GM19324 (cell line): Measurements from ENCODE around the gene TRAPPC14.

Experiments used
- ATAC-seq: cut with Tn5 transposase; IDR thresholded peaks from one replicate; pipeline ENCODE4 v1.9.1; 2021; ENCODE audit warnings: mild to moderate bottlenecking, moderate library complexity; ENCODE audit not compliant: unreplicated experiment, low FRiP score

The TRAPPC14 gene

DNA sequence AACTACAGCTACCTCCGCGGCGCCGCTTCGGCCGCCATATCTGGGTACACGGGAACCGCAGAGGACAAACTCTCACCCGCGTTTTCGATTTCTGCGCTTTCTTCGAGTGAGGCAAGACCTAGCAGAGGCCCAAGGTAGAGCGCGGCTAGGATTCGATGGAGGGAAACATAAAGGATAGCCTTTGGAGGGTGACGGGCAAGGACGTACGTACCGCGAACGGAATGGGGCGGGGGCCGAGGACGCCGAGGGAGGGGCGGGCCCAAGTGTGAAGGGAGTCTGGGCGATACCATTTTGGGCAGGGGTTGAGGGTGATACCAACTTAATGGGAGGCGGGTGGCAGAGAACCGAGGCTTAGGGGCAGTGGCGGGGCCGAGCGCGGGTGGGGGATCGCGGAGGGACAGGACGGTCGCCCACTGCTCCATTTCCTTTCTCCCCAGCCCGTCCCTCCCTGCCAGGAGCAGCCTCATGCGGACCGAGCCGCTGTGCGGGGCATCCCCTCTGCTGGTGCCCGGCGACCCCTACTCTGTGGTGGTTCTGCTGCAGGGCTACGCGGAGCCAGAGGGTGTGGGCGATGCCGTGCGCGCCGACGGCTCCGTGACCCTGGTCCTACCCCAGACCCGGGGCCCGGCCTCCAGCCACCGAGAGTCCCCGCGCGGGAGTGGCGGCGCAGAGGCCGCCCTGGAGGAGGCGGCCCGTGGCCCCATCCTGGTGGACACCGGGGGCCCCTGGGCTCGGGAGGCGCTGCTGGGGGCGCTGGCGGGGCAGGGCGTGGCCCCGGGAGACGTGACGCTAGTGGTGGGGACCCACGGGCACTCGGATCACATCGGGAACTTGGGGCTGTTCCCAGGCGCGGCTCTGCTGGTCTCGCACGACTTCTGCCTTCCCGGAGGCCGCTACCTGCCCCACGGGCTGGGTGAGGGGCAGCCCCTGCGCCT is 31.3 kb downstream of the TRAPPC14 start, which contains the start of gene MBLAC1:
MBLAC1 (plus strand) TSS at position 37 of the 935 bp plus-strand sequence; CDS start at position 466, 429 bp downstream.
- peak; percentile 62 for ATAC-seq

DNA sequence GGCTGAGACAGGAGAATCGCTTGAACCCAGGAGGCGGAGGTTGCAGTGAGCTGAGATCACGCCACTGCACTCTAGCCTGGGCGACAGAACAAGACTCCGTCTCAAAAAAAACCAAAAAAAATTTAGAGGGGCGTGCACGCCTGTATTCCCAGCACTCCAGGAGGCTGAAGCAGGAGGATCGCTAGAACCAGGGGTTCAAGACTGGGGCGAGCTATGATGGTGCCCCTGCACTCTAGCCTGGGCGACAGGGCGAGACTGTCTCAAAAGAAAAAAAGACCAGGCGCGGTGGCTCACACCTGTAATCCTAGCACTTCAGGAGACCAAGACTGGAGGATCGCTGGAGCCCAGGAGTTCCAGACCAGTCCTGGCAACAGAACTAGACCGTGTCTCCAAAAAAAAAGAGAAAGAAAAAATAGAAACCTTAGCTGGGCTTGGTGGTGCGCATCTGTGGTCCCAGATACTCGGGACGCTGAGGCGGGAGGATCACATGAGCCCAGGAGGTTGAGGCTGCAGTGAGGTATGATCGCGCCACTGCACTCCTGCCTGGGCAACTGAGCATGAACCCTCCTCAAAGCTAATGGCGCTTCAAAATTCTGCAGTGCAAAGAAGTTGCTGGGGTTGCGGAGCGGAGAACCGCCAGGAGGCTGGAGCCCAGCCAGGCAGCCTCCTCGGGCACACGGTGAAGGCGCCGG is 32.1 kb downstream of the TRAPPC14 start:
- ATAC-seq: peak; percentile 24

DNA sequence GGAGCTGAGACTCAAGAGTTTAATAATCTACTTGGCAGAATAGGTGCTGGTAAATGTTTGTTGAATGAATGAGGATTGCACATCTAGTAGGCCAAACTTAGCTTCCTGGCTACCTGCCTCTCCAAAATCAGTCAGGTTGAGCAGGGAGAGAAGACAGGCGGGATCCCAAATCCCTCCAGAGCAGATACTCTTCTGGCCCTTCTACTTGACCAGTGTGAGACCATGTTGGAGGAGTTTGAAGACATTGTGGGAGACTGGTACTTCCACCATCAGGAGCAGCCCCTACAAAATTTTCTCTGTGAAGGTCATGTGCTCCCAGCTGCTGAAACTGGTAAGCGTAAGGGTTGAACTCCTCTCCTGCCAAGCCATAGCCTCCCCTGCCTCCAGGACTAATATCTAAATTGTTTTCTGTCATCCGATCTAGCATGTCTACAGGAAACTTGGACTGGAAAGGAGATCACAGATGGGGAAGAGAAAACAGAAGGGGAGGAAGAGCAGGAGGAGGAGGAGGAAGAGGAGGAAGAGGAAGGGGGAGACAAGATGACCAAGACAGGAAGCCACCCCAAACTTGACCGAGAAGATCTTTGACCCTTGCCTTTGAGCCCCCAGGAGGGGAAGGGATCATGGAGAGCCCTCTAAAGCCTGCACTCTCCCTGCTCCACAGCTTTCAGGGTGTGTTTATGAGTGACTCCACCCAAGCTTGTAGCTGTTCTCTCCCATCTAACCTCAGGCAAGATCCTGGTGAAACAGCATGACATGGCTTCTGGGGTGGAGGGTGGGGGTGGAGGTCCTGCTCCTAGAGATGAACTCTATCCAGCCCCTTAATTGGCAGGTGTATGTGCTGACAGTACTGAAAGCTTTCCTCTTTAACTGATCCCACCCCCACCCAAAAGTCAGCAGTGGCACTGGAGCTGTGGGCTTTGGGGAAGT is 34.0 kb downstream of the TRAPPC14 start:
- no peak for ATAC-seq

DNA sequence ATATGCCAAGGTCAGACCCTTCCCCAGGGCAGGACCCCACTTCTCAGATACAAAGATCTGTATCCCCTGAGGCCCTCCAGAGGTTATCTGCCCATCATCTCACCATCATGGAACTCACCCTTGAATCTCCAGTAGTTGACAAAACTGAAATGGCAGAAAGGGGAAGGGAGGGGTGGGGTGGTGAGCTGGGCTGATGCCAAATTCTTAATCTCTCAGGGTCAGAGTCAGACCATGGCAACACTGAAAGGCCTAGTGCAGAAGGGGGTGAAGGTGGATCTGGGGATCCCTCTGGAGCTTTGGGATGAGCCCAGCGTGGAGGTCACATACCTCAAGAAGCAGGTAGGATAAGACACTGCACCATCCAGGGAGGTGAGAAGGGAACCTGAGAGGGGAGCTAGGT is 36.0 kb downstream of the TRAPPC14 start:
- ATAC-seq: no peak

DNA sequence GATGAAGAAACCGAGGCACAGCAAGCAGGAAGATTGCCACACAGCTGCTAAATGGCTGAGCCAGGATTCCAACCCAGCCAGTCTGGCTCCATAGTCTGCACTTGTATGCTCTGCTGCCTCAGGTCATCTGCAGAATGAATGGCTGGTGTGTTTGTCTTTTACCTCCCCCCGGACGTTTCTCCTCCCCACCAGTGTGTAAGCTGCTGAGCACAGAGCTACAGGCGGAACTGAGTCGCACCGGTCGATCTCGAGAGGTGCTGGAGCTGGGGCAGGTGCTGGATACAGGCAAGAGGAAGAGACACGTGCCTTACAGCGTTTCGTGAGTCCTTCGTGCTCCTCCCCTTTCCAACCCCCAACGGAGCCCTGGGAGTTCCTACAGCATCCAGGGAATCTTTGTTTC is 36.5 kb downstream of the TRAPPC14 start:
- ATAC-seq: no peak

DNA sequence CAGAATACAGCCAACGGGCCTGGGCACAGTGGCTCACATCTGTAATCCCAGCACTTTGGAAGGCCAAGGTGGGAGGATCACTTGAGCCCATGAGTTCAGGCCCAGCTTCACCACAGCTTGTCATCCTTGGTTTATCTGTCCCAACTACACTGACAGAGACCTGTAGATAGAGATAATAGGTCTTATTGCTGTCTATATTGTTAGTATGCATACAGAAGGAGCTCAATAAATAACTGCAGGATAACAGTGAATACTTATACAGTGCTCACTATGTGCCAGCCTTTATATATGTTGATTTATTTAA is 37.8 kb downstream of the TRAPPC14 start:
- ATAC-seq: no peak

DNA sequence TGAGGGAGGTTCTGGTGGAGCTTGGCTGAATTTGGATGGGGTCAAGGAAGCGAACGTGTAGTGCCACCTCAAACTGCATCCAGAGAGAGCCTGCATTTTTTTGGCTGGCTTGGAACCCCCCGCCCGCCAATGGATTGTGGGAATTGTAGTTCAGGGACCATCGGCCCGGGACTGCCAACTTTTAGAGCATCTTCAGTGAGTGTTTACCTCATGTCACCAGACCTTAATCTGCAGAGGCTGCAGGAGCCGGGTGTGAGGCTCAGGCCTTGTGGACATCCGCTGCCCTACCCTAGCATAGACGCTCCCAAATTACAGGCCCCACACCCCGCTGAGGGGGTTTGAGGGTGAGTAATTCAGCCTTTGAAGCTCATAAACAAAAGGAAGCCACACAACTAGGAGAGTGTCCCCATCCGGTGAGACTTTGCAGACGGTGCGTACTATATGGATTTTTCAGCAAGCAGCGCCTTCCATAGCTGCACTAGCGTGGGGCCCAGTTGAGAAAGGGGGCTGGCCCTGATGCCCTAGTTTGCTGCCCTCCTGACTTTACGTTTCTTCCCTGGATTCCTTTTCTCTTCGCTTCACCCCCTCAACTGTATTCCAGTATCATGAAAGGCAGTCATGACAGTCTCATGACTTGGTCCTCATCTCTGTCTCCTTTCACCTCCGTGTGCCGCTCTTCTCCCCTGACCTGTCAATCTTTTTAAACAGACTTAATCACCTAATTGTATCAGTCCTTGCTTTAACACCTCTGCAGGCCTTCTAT is 38.4 kb downstream of the TRAPPC14 start:
- ATAC-seq: peak; percentile 29

DNA sequence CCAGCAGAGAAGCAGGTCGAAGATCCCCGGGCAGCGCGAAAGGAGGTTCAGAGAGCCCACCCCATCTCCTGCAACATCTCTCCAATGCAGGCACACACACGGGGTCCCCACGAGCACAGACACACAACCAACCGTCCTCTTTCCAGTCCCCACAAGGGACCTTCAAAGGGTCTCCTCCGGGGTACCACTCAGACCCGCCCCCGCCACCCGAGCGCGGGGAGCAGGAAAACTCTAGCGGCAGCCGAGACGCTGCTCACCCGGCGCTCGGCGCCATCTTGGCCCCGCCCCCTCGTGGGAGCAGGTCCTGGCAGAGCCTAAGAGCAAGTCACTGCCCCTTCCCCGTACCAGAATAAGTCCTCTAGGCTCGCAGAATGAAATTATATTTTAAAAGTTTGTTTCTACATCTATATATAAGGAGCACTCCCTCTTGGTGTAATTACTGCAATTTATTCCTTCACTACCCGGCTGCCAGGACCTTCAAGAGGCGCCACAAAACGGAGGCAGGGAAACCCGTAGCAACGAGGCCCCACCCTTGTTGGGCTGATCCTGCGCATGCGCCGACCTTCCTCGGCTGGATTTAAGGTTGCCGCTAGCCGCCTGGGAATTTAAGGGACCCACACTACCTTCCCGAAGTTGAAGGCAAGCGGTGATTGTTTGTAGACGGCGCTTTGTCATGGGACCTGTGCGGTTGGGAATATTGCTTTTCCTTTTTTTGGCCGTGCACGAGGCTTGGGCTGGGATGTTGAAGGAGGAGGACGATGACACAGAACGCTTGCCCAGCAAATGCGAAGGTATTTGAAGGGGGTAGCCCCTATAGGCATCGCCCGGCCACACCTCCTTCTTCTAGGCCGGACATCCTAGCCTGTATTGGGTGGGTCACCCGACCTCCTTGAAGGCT is 39.2 kb downstream of the TRAPPC14 start, which contains the start of the genes CNPY4 and TAF6:
CNPY4 (plus strand) TSS at position 563 of the 898 bp plus-strand sequence; CDS start at position 674, 111 bp downstream.
TAF6 (minus strand) TSS at position 287 of the 898 bp plus-strand sequence. CDS start 5,149 bp downstream, outside the sequence.
- peak; percentile 83 for ATAC-seq

DNA sequence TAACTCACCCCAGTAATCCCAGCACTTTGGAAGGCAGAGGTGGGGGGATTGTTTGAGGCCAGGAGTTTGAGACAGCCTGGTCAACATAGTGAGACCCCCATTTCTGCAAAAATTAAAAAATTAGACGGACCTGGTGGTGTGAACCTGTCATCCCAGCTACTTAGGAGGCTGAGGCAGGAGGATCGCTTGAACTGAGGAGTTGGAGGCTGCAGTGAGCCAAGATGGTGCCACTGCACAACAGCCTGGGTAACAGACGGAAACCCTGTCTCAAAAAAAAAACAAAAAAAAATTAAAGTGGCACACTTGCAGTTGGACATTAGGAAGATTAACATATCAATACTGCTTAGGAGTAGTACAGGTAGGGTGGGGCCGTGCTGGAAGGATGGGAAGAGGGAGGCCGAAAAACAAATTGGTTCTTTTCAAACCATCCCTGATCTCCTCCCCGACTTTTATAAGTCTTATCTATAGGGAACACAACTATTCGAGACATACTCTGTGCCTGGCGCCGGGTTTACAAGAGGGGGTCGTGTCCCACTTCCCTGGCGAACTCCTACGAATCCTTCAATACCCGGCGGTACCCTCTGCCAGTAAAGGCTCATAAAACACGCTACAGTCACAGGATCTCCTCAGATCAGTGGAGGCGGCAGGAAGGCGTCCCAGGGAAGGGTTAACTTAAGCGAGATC is 40.0 kb downstream of the TRAPPC14 start:
- no peak for ATAC-seq

DNA sequence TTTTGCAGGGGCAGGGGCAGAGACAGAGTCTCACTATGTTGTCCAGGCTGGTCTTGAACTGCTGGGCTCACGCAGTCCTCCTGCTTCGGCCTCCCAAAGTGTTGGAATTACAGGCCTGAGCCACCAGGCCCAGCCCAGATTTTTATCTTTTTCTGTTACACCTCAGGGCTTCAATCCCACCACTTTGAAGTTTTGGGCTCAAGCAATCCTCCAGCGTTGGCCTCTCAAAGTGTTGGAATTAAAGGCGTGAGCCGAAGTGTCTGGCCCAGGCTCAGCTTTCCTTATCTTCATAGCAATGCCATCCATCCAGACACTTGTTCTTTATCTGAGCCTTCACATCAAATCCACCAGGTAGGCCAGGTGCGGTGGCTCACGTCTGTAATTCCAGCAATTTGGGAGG is 43.5 kb downstream of the TRAPPC14 start:
- no peak for ATAC-seq

DNA sequence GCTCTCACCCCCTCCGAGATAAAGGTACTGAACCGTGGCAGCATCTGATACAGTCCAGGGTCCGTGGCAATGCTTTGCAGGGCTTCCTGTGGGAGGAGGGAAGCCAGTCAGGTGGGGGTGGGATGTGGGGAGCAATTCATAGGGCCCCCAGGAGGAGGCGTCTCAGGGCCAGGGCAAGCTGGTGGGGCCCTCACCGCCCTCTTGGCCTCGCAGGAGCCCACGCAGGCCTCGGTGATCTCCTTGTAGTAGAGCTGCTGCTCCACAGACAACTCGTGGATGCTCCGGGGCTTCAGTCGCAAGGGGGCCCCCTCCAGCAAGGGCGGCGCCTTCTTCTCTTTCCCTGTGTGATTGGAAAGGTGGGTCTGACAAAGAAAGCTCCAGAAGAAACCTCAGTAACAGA is 46.6 kb downstream of the TRAPPC14 start:
- ATAC-seq: no peak

DNA sequence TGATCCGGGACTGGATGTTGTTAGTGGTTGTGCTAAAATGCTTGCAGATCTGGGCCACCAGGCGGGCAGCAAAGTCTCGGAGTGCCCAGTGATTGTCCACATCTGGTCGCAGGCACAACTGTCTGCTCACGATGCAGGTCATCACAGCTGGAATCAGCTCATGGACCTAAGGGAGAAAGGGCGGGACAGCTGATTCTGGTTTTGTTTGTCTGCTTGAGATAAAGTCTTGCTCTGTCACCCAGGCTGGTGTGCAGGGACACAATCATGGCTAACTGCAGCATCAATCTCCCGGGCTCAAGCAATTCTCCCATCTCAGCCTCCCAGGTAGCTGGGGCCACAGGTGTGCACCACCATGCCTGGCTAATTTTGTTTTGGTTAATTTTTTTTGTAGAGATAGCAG is 47.4 kb downstream of the TRAPPC14 start:
- ATAC-seq: no peak

DNA sequence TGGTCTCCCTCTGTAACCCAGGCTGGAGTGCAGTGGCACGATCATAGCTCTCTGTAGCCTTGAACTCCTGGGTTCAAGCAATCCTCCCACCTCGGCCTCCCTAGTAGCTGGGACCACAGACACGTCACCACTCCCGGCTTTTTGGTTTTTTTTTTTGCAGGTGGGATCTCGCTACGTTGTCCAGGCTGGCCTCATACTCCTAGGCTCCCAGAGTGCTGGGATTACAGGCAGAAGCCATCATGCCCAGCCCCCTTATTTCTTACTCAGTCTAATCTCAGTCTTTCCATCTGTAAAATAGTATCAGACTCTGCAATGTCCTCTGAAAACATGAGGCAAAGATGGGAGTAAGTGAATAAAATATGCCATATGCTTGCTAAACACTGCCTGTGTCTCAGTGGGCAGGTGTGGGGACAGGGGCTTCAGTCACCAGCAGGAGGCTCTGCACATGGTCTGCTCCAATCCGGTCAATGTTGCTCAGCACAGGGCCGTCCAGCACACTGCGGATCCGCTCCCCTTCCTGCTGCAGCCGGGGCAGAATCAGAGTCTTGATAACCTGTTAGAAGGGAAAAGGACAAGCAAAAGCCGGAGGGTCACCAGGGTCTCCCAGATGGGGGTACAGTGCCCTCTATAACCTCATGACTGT is 48.9 kb downstream of the TRAPPC14 start:
- no peak for ATAC-seq

DNA sequence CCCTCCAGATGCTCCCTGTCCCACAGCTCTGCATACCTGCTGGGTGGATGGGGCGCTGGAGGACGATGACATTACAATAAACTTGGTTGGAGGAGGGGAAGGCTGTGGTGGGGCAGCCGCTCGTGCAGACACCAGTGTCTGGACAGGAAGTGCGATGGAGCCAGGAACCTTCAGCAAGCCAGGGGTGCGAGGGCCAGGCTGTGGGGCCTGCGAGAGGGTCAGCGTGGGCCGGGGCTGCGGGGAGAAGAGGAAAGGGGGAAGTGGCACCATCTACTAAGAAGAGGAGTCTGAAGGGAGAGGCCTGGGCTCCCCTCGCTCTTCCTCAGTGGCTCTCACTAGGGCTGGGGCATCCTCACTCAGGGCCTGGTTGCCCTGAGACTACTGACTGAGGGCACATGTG is 50.6 kb downstream of the TRAPPC14 start:
- ATAC-seq: no peak

DNA sequence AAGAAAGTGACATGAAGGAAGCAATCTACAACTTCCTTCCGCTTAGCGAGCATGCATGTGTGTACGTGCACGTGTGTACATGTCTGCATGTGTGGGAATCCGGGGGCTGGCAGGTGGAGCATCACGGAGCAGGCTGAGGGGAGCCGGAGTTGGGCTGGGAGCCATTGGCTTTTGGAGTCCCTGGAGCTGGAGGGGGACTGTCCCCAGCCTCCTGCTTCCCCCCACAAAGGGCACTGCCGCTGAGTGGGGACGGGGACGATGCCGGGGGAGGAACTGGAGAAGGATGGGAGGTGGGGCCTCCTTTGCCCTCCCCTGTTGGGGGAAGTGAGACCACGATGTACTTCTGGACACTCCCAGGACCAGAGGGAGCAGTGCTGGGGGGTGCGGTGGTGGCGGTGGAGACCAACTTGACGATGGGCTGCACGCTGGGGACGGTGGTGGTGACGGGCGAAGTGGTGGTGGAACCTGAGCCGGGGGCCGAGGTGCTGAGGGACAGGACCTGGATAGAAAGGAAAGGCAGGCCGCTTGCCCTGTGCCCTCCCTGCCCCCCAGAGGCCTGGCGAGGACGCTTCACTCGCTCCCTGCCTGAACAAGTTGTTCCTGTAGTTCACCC is 51.3 kb downstream of the TRAPPC14 start:
- no peak for ATAC-seq

DNA sequence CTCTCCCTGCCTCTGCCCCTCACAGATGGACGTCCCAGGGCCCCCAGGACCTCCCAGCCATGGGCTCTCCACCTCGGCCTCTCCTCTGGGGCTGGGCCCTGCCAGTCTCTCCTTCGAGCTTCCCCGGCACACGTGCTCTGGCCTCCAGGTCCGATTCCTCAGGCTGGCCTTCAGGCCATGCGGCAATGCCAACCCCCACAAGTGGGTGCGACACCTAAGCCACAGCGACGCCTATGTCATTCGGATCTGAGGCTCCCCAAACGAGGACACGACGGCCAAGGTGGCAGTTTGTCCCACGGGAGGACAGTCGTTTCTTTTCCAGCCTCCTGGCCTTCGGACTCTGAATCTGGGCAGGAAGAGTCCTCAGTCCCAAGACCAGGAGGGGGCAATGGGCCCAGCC is 51.9 kb downstream of the TRAPPC14 start:
- ATAC-seq: no peak

DNA sequence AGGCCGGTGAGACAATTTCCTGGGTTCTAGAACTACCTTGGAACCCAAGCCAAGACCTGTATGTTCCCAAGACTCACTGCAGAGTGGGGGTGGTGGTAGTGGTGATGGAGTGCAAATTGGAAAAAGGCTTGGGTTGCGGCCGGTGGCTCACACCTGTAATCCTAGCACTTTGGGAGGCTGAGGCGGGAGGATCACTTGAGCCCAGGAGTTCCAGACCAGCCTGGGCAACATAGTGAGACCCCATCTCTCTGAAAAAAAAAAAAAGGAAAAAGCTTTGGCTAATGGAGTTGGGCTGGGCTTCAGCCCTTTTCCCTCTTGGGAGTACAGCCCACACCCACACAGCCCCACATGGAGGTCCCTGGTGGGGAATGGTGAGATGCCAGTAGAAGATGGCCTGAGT is 53.0 kb downstream of the TRAPPC14 start:
- no peak for ATAC-seq
